Thymus (tissue), 11 donors: ENCODE results near the gene RBP5. TPM values are rescaled to one million over a fixed set of nuclear protein-coding genes. Genes with fewer than 3 reads are reported as not detected.

Experiments used
- DNase-seq, 9 donors: peaks; one replicate each; pipeline ENCODE4 v3.0.0-alpha.2; 2013; ENCODE audit warnings: low spot score in 9 of 9, low read depth in 6 of 9, missing footprints in 1 of 9
- H3K27ac ChIP-seq, 2 donors: one replicate each; pipeline ENCODE4 v1.5.1; 2013; ENCODE audit warnings: control low read depth in 1 of 2, low read depth in 1 of 2, low read length in 1 of 2, mild to moderate bottlenecking in 1 of 2, moderate library complexity in 1 of 2
- H3K27me3 ChIP-seq, 2 donors: one replicate each; pipeline ENCODE4 v1.5.1; 2013; ENCODE audit warnings: low read length in 1 of 2; ENCODE audit not compliant: control insufficient read depth in 2 of 2, insufficient read depth in 1 of 2
- H3K36me3 ChIP-seq, 2 donors: one replicate each; pipeline ENCODE4 v1.5.1; 2013; ENCODE audit warnings: low read length in 1 of 2, mild to moderate bottlenecking in 1 of 2, moderate library complexity in 1 of 2; ENCODE audit not compliant: control insufficient read depth in 2 of 2, insufficient read depth in 2 of 2
- H3K4me1 ChIP-seq, 2 donors: one replicate each; pipeline ENCODE4 v1.5.1; 2013; ENCODE audit warnings: low read length in 2 of 2; ENCODE audit not compliant: control insufficient read depth in 2 of 2, insufficient read depth in 2 of 2
- H3K4me3 ChIP-seq, 2 donors: one replicate each; pipeline ENCODE4 v1.5.1; 2013; ENCODE audit warnings: low read length in 2 of 2, control low read depth in 1 of 2, mild to moderate bottlenecking in 1 of 2
- H3K9me3 ChIP-seq, 2 donors: one replicate each; pipeline ENCODE4 v1.5.1; 2013; ENCODE audit warnings: low read length in 1 of 2, mild to moderate bottlenecking in 1 of 2; ENCODE audit not compliant: control insufficient read depth in 2 of 2, insufficient read depth in 1 of 2
- WGBS: extraction: QIAGEN DNeasy Blood & Tissue Kit; methylation state at CpG from one replicate; pipeline ENCODE4 v1.1.7; 2013; 5-methylcytosine and 5-hydroxymethylcytosine counted together
- polyA plus RNA-seq: library from polyadenylated mRNA; stranded (reverse); fragments of 200-250 nt; gene quantifications from one replicate; pipeline ENCODE4 v1.2.3, GENCODE V29; 2013
- total RNA-seq: library from RNA; stranded (reverse); fragments of 120-200 nt; gene quantifications from one replicate; pipeline ENCODE4 v1.2.4, GENCODE V29; 2013
- donor health status: healthy.

The RBP5 gene
- total and polyA plus RNA-seq, 2 donors, result 12.0 to 19.4 TPM

- Histone ChIP-seq H3K4me3 (peak overlapping the region; percentile 62 to 68), H3K36me3 (peaks cover 18 to 26% of the 10 kb centered on the region in 2 donors), H3K27me3 (peaks cover 0 to 12% of the 10 kb centered on the region in 2 donors), H3K4me1 (peaks cover 12 to 40% of the 10 kb centered on the region in 2 donors), H3K9me3 (no peaks in the 10 kb centered on the region), H3K27ac (peak overlapping the region; percentile 21 to 71)
- peak in 2 of 9 donors; percentile 18 to 44 for DNase-seq
- WGBS, result 1% methylated on average over 32 of the region's 32 CpGs
Observed at GRCh38 chr12:7130701-7131501, 2.2 kb upstream of the RBP5 start.

- peaks cover 12 to 40% of the 10 kb centered on the region in 2 donors for H3K4me1 ChIP-seq
- WGBS, result under 1% methylated on average over 40 of the region's 40 CpGs
- peaks cover 10 to 19% of the 10 kb centered on the region in 2 donors for H3K36me3 ChIP-seq
- H3K27ac ChIP-seq, result peak within 1 kb of the TSS; percentile 68 to 71
- H3K9me3 ChIP-seq, result no peaks in the 10 kb centered on the region
- H3K4me3 ChIP-seq, result peak within 1 kb of the TSS; percentile 62 to 68
- peak; percentile 74 to 94 (median 80) for DNase-seq
- H3K27me3 ChIP-seq, result peaks cover 0 to 12% of the 10 kb centered on the region in 2 donors
Observed at GRCh38 chr12:7129872-7130691, 1.4 kb upstream of the RBP5 start, which contains the start of gene CLSTN3. TSS of gene CLSTN3 (plus strand) at chr12:7130371. CDS start at chr12:7130649, 278 bp downstream.

- Histone ChIP-seq H3K27ac (peak overlapping the region; percentile 58 to 68), H3K27me3 (peaks cover 0 to 12% of the 10 kb centered on the region in 2 donors), H3K9me3 (no peaks in the 10 kb centered on the region), H3K36me3 (peaks cover 8 to 14% of the 10 kb centered on the region in 2 donors), H3K4me1 (peaks cover 12 to 40% of the 10 kb centered on the region in 2 donors), H3K4me3 (peak overlapping the region; percentile 62 to 68)
- 14% methylated on average over 19 of the region's 19 CpGs for WGBS
- DNase-seq, result no peak
Observed at GRCh38 chr12:7129287-7129871, 690 bp upstream of the RBP5 start.

GRCh38 chr12:7127916-7128626 lies 618 bp downstream of the RBP5 start:
- peak overlapping the region in 1 of 2 donors; percentile 9 for H3K4me3 ChIP-seq
- peaks cover 0 to 12% of the 10 kb centered on the region in 2 donors for H3K27me3 ChIP-seq
- H3K36me3 ChIP-seq, result peaks cover 0 to 6% of the 10 kb centered on the region in 2 donors
- no peak for DNase-seq
- H3K9me3 ChIP-seq, result no peaks in the 10 kb centered on the region
- peaks cover 12 to 47% of the 10 kb centered on the region in 2 donors for H3K4me1 ChIP-seq
- H3K27ac ChIP-seq, result peak overlapping the region; percentile 44 to 46
- WGBS, result 95% methylated on average over 17 of the region's 17 CpGs

DNA sequence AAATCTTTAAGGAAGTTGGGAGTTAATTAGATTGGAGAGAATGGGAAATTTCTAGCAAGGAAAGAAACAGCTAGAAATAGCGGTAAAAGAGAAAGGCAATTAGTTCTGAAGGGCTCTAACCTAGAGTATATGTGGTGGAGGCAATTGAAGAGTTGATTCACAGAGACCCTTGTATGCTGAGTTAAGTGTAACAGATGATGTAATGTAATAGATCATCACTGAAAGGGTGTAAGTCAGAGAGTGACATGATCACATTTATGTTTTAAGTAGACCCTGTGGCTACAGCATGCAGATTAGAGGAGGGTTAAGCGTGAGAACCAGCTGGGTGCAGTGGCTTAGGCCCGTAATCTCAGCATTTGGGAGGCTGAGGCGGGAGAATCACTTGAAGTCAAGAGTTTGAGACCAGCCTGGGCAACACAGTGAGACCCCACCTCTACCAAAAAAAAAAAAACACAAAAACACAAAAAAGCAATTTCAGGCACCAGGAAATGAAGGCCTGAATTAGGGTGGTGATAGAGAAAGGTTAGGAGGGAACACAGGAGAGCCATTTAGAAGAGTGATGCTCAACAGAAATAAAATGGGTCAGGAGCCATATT lies 3.0 kb downstream of the RBP5 start:
- no peak overlapping the region for H3K27ac ChIP-seq

GRCh38 chr12:7123806-7124522 lies 4.7 kb downstream of the RBP5 start:
- H3K36me3 ChIP-seq, result no peaks in the 10 kb centered on the region
- peaks cover 0 to 2% of the 10 kb centered on the region in 2 donors for H3K27me3 ChIP-seq
- no peak for DNase-seq
- no peak overlapping the region for H3K4me3 ChIP-seq
- peak overlapping the region in 1 of 2 donors; percentile 13 for H3K27ac ChIP-seq
- 83% methylated on average over 11 of the region's 11 CpGs for WGBS
- H3K9me3 ChIP-seq, result no peaks in the 10 kb centered on the region
- peaks cover 0 to 25% of the 10 kb centered on the region in 2 donors for H3K4me1 ChIP-seq

More for the DNA sequence above, 3.0 kb downstream of the RBP5 start:
- peaks cover 6 to 39% of the 10 kb centered on the region in 2 donors for H3K4me1 ChIP-seq
- WGBS, result 72% methylated on average over 4 of the region's 4 CpGs
- no peaks in the 10 kb centered on the region for H3K9me3 ChIP-seq
- H3K36me3 ChIP-seq, result no peaks in the 10 kb centered on the region
- H3K27me3 ChIP-seq, result peaks cover 0 to 5% of the 10 kb centered on the region in 2 donors
- no peak overlapping the region for H3K4me3 ChIP-seq
- no peak for DNase-seq

- peaks cover 0 to 22% of the 10 kb centered on the region in 2 donors for H3K4me1 ChIP-seq
- no peak for DNase-seq
- no peaks in the 10 kb centered on the region for H3K27me3 ChIP-seq
- 95% methylated on average over 7 of the region's 7 CpGs for whole genome bisulfite sequencing
- no peaks in the 10 kb centered on the region for H3K36me3 ChIP-seq
- H3K9me3 ChIP-seq, result no peaks in the 10 kb centered on the region
- peak overlapping the region in 1 of 2 donors; percentile 70 for H3K27ac ChIP-seq
- no peak overlapping the region for H3K4me3 ChIP-seq
Observed at GRCh38 chr12:7122811-7123769, 5.6 kb downstream of the RBP5 start.
